CD14-positive monocyte (primary cell): ENCODE data around the gene COL4A1. TPM values are rescaled to one million over a fixed set of nuclear protein-coding genes. Genes with fewer than 3 reads are reported as not detected.

Experiments used
- DNase-seq, 3 donors: peaks; one replicate each; pipeline ENCODE4 v3.0.0-alpha.2; 2011 to 2022
- H2AFZ ChIP-seq: 2 replicates; pipeline ENCODE4 v1.6.0; 2012; ENCODE audit warnings: mild to moderate bottlenecking, low read depth, low read length, inconsistent platforms; ENCODE audit not compliant: insufficient read depth, poor library complexity, severe bottlenecking
- H3K27ac ChIP-seq, 2 donors: 1 replicate in 1 of 2; 2 replicates in 1 of 2; pipeline ENCODE4 v1.5.1; 2012 to 2013; ENCODE audit warnings: low read length in 2 of 2, control low read depth in 1 of 2, inconsistent platforms in 1 of 2, low read depth in 1 of 2, mild to moderate bottlenecking in 1 of 2
- H3K27me3 ChIP-seq, 2 donors: one replicate each; pipeline versions ENCODE4 v1.6.0 to v1.6.1; 2011 to 2013; ENCODE audit warnings: low read length in 2 of 2; ENCODE audit not compliant: control insufficient read depth in 2 of 2, insufficient read depth in 2 of 2
- H3K36me3 ChIP-seq, 2 donors: replicated peaks in 1 of 2; 1 replicate in 1 of 2; 2 replicates in 1 of 2; pipeline versions ENCODE4 v1.5.1 to v1.6.1; 2012 to 2013; ENCODE audit warnings: low read length in 2 of 2, control low read depth in 1 of 2, inconsistent platforms in 1 of 2, mild to moderate bottlenecking in 1 of 2; ENCODE audit not compliant: insufficient read depth in 2 of 2, control insufficient read depth in 1 of 2
- H3K4me1 ChIP-seq, 2 donors: 1 replicate in 1 of 2; 2 replicates in 1 of 2; pipeline versions ENCODE4 v1.5.1 to v1.6.1; 2012 to 2013; ENCODE audit warnings: low read length in 2 of 2, control low read depth in 1 of 2, inconsistent platforms in 1 of 2, mild to moderate bottlenecking in 1 of 2, moderate library complexity in 1 of 2; ENCODE audit not compliant: insufficient read depth in 2 of 2, control insufficient read depth in 1 of 2
- H3K4me2 ChIP-seq: replicated peaks from 2 replicates; pipeline ENCODE3; 2012; ENCODE audit warnings: low read length, moderate library complexity, mild to moderate bottlenecking; ENCODE audit not compliant: poor library complexity, severe bottlenecking; ENCODE audit errors: extremely low read depth
- H3K4me3 ChIP-seq, 3 experiments: fragments of 200-600 bp in 1 of 3; sonication (generic) in 1 of 3; replicated peaks in 1 of 3; 1 replicate in 2 of 3; 2 replicates in 1 of 3; pipeline ENCODE4 v1.5.1; 2011 to 2013; ENCODE audit warnings: low read length in 3 of 3, mild to moderate bottlenecking in 3 of 3, control low read depth in 2 of 3, low read depth in 2 of 3, inconsistent platforms in 1 of 3, moderate library complexity in 1 of 3
- H3K79me2 ChIP-seq: 2 replicates; pipeline ENCODE4 v1.6.0; 2012; ENCODE audit warnings: mild to moderate bottlenecking, control low read depth, inconsistent platforms, low read length, moderate library complexity; ENCODE audit not compliant: insufficient read depth
- H3K9ac ChIP-seq: 2 replicates; pipeline ENCODE4 v1.6.0; 2017; ENCODE audit warnings: low read length, mild to moderate bottlenecking; ENCODE audit not compliant: insufficient read depth, poor library complexity, severe bottlenecking
- H3K9me3 ChIP-seq, 2 donors: replicated peaks in 1 of 2; 1 replicate in 1 of 2; 2 replicates in 1 of 2; pipeline versions ENCODE4 v1.5.1 to v1.6.1; 2012 to 2013; ENCODE audit warnings: low read length in 2 of 2, control low read depth in 1 of 2; ENCODE audit not compliant: control insufficient read depth in 1 of 2, insufficient read depth in 1 of 2
- H4K20me1 ChIP-seq: 2 replicates; pipeline ENCODE4 v1.6.0; 2012; ENCODE audit warnings: mild to moderate bottlenecking, low read length, control low read depth, moderate library complexity; ENCODE audit not compliant: insufficient read depth
- H3K27ac Mint-ChIP-seq, 7 donors: one replicate each; pipeline ENCODE4 v1.8.0; 2020; ENCODE audit warnings: mild to moderate bottlenecking in 7 of 7, mixed read lengths in 7 of 7, moderate library complexity in 6 of 7, inconsistent platforms in 2 of 7
- H3K27me3 Mint-ChIP-seq, 3 donors: one replicate each; pipeline ENCODE4 v1.8.0; 2021 to 2022; ENCODE audit warnings: low read depth in 3 of 3, mild to moderate bottlenecking in 3 of 3, mixed read lengths in 3 of 3, moderate library complexity in 3 of 3, inconsistent platforms in 1 of 3
- H3K36me3 Mint-ChIP-seq, 2 donors: one replicate each; pipeline ENCODE4 v1.8.0; 2020; ENCODE audit warnings: mixed read lengths in 2 of 2, inconsistent platforms in 1 of 2, mild to moderate bottlenecking in 1 of 2
- H3K4me1 Mint-ChIP-seq: one replicate; pipeline ENCODE4 v1.8.0; 2020; ENCODE audit warnings: mild to moderate bottlenecking, mixed read lengths
- H3K4me3 Mint-ChIP-seq, 2 donors: one replicate each; pipeline ENCODE4 v1.8.0; 2020; ENCODE audit warnings: mild to moderate bottlenecking in 2 of 2, mixed read lengths in 2 of 2, moderate library complexity in 1 of 2
- H3K9me3 Mint-ChIP-seq, 7 donors: one replicate each; pipeline ENCODE4 v1.8.0; 2020 to 2022; ENCODE audit warnings: mixed read lengths in 7 of 7, mild to moderate bottlenecking in 6 of 7, moderate library complexity in 6 of 7, inconsistent platforms in 2 of 7
- WGBS: methylation state at CpG from one replicate; pipeline ENCODE4 v1.1.5; 2013; ENCODE audit warnings: missing lambda C conversion rate; ENCODE audit not compliant: insufficient coverage; 5-methylcytosine and 5-hydroxymethylcytosine counted together
- intact Hi-C, 2 donors: fragments of 100-400 bp; cut with micrococcal nuclease; formaldehyde crosslinking; loops; one replicate each; pipeline versions ENCODE4 v1.15.0 to v1.15.1; 2023
- polyA plus RNA-seq, 3 donors: library from polyadenylated mRNA; depleted of rRNA in 1 of 3; unstranded in 2 of 3; stranded (reverse) in 1 of 3; fragments of 300-500 nt in 2 of 3; fragments of >200 nt in 1 of 3; fragmentation: Illumina TruSeq in 2 of 3; gene quantifications; 1 replicate in 2 of 3; 2 replicates in 1 of 3; pipeline ENCODE4 v1.2.3, GENCODE V29; 2012 to 2021
- TF ChIP-seq, protein P1 (sequence below): fragments of 200-600 bp; IDR thresholded peaks from one replicate; pipeline ENCODE4 v1.8.0; 2022; ENCODE audit warnings: antibody characterized with exemption, mild to moderate bottlenecking

COL4A1 gene
- polyA plus RNA-seq, 3 donors, result 0.16 to 0.25 TPM; not detected in 1

DNA sequence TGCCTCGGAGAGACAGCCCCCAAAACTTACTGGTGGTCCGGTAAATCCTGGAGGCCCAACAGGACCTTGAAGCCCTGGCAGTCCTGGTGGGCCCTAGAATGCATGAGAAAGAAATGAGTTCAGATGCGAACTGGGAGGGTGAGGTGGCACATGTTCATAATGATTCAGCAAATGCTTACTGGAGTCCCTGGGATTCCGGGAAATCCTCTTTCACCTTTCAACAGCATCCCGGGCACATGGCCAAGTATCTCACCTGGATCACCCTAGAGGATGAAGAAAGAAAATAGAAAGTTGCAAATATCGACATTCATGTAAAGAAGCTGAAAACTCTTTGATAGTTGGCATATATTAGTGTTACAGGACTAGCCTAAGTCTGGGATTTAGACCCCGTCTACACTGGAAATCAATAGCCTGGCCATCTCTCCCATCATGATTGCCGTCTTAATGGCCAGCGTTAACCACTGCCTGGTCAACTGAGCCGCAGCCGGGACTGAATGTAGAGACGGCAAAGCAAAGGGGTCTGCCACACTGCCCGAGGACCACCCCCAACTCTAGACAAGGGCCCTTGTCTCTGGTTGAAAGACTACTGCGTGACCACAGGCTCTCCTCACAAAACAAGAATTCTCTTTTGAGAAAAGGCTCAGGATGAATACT is 96.9 kb downstream of the COL4A1 start:
- Histone ChIP-seq H3K36me3 (no peaks in the 10 kb centered on the region), H3K27me3 (no peaks in the 10 kb centered on the region), H3K79me2 (no peaks in the 10 kb centered on the region), H3K27ac (no peak overlapping the region), H3K4me2 (no peak overlapping the region), H3K4me1 (no peaks in the 10 kb centered on the region), H4K20me1 (no peaks in the 10 kb centered on the region), H3K9ac (no peak overlapping the region), H3K4me3 (no peak overlapping the region), H3K9me3 (no peaks in the 10 kb centered on the region), H2AFZ (no peak overlapping the region)
- Mint-ChIP-seq H3K36me3 (no peaks in the 10 kb centered on the region), H3K4me1 (no peaks in the 10 kb centered on the region), H3K27me3 (peaks cover 1 to 7% (median 6%) of the 10 kb centered on the region in 3 donors), H3K27ac (no peak overlapping the region), H3K4me3 (no peak overlapping the region), H3K9me3 (peaks cover 0 to 2% (median 0%) of the 10 kb centered on the region in 7 donors)
- 98% methylated on average over 6 of the region's 14 CpGs for WGBS
- TF ChIP-seq, protein P1, sequence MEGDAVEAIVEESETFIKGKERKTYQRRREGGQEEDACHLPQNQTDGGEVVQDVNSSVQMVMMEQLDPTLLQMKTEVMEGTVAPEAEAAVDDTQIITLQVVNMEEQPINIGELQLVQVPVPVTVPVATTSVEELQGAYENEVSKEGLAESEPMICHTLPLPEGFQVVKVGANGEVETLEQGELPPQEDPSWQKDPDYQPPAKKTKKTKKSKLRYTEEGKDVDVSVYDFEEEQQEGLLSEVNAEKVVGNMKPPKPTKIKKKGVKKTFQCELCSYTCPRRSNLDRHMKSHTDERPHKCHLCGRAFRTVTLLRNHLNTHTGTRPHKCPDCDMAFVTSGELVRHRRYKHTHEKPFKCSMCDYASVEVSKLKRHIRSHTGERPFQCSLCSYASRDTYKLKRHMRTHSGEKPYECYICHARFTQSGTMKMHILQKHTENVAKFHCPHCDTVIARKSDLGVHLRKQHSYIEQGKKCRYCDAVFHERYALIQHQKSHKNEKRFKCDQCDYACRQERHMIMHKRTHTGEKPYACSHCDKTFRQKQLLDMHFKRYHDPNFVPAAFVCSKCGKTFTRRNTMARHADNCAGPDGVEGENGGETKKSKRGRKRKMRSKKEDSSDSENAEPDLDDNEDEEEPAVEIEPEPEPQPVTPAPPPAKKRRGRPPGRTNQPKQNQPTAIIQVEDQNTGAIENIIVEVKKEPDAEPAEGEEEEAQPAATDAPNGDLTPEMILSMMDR, result no peak
- DNase-seq, result no peak
- intact Hi-C loops, result no loop called here

DNA sequence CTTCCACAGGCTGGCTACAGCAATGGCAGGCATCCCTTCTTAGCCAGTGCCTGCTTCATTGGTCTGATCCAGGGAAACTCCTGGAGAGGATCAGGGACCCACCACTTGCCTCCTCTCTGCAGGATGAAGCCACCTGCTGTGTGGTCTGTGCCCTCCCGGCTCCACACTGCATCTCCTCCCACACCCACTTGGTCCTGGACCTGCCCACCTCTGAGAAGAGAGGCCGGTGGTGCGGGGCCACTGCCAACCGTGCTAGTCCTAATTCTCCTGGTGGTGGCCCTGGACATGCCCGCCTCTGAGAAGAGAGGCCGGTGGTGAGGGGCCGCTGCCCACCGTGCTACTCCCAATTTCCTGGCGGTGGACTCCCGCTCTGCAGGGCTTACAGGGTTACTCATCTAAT is 98.8 kb downstream of the COL4A1 start:
- Mint-ChIP-seq H3K27ac (no peak overlapping the region), H3K4me1 (no peaks in the 10 kb centered on the region), H3K4me3 (no peak overlapping the region), H3K36me3 (no peaks in the 10 kb centered on the region), H3K27me3 (peaks cover 5 to 6% (median 6%) of the 10 kb centered on the region in 3 donors), H3K9me3 (no peaks in the 10 kb centered on the region)
- intact Hi-C loops, result no loop called here
- 97% methylated on average over 6 of the region's 10 CpGs for WGBS
- Histone ChIP-seq H3K79me2 (no peaks in the 10 kb centered on the region), H3K4me3 (no peak overlapping the region), H3K4me2 (no peak overlapping the region), H3K27ac (no peak overlapping the region), H3K9ac (no peak overlapping the region), H4K20me1 (no peaks in the 10 kb centered on the region), H3K9me3 (no peaks in the 10 kb centered on the region), H3K36me3 (no peaks in the 10 kb centered on the region), H2AFZ (no peak overlapping the region), H3K4me1 (no peaks in the 10 kb centered on the region), H3K27me3 (no peaks in the 10 kb centered on the region)
- TF ChIP-seq, protein P1, result no peak
- DNase-seq, result no peak
